ENCODE measurements around the gene DHX15. TPM values are rescaled to one million over a fixed set of nuclear protein-coding genes. Genes with fewer than 3 reads are reported as not detected.

DHX15 gene
- total and polyA plus RNA-seq, 2 of the 8 experiments (the other 6 are each of a cell fraction or from before 2014, with no cell fraction given) = 126 to 286 TPM

DNA sequence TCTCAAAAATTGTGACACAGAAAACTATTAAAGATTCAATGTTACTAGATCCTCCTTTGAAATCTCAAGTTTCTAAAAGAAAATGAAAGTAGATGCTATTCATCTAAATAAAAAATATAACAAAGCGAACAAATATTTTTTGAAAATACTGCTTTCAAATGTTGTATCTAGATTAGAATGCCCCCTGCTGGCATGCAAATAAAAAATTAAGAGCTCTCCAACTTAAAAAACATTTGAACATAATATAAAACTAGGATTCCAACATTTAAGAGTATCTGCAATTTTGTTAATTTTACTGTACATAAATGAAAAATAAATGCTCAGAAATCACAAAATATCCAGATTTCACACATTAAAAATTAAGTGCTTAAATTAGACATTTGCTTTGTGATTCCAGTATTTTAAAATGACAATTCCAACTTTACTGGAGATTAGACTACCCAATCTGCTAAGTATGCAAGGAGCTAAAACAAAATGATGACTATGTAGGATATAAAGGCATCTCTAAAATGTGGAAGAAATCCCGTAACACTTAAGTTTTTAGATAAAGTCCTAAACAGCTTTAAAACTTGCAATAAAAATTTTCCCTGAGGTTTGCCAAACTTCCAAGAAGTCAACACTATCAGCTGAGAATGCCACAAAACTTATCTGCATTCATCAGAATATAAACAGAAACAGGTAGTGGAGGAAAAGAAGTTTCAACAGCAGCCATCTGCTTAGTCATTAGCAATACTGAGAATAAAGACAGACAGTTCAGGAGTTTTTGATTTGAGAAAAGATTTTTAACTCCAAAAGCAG is 32.7 kb downstream of the DHX15 start (continued):
- TF ChIP-seq, protein P1, sequence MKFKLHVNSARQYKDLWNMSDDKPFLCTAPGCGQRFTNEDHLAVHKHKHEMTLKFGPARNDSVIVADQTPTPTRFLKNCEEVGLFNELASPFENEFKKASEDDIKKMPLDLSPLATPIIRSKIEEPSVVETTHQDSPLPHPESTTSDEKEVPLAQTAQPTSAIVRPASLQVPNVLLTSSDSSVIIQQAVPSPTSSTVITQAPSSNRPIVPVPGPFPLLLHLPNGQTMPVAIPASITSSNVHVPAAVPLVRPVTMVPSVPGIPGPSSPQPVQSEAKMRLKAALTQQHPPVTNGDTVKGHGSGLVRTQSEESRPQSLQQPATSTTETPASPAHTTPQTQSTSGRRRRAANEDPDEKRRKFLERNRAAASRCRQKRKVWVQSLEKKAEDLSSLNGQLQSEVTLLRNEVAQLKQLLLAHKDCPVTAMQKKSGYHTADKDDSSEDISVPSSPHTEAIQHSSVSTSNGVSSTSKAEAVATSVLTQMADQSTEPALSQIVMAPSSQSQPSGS (IDR thresholded peaks at IDR 0.05; ENCODE audit: low read length) = no peak
- TF ChIP-seq BCL11A (IDR thresholded peaks at IDR 0.05; ENCODE audit: low read depth in 2 of 2, low read length in 2 of 2) (no peak), NRF1 (IDR thresholded peaks at IDR 0.05; ENCODE audit: low read depth, low read length) (no peak), JUND (IDR thresholded peaks at IDR 0.05; ENCODE audit: low read length) (no peak), TCF12 (IDR thresholded peaks at IDR 0.05; ENCODE audit: low read depth, low read length) (no peak), JUN (IDR thresholded peaks at IDR 0.05; ENCODE audit: low read depth, low read length) (no peak), SIRT6 (IDR thresholded peaks at IDR 0.05; ENCODE audit: low read length) (no peak), RNF2 (IDR thresholded peaks at IDR 0.05; ENCODE audit: borderline replicate concordance, low read depth, low read length, missing control alignments, poor library complexity, severe bottlenecking) (no peak), EP300 (IDR thresholded peaks at IDR 0.05; ENCODE audit: borderline replicate concordance in 1 of 2, low read depth in 2 of 2, low read length in 2 of 2) (no peak)
